ENCODE results near the gene CFAP70. TPM values are rescaled to one million over a fixed set of nuclear protein-coding genes. Genes with fewer than 3 reads are reported as not detected.
"Not testable (repeated sequence)": the region's sequence is repeated elsewhere in the genome, so short reads cannot be mapped to it uniquely, and the experiment has no call there.

The CFAP70 gene
- total RNA-seq, 1 donor from 2014 or later: 1.7 TPM

- no peak overlapping the region for H3K4me3 Mint-ChIP-seq (ENCODE audit: unreplicated experiment)
- TF ChIP-seq, protein P1, sequence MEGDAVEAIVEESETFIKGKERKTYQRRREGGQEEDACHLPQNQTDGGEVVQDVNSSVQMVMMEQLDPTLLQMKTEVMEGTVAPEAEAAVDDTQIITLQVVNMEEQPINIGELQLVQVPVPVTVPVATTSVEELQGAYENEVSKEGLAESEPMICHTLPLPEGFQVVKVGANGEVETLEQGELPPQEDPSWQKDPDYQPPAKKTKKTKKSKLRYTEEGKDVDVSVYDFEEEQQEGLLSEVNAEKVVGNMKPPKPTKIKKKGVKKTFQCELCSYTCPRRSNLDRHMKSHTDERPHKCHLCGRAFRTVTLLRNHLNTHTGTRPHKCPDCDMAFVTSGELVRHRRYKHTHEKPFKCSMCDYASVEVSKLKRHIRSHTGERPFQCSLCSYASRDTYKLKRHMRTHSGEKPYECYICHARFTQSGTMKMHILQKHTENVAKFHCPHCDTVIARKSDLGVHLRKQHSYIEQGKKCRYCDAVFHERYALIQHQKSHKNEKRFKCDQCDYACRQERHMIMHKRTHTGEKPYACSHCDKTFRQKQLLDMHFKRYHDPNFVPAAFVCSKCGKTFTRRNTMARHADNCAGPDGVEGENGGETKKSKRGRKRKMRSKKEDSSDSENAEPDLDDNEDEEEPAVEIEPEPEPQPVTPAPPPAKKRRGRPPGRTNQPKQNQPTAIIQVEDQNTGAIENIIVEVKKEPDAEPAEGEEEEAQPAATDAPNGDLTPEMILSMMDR (IDR thresholded peaks at IDR 0.05; ENCODE audit: unreplicated experiment): no peak
- H3K4me1 Mint-ChIP-seq (ENCODE audit: unreplicated experiment): no peaks in the 10 kb centered on the region
- H3K36me3 Mint-ChIP-seq (ENCODE audit: low read depth, unreplicated experiment): peaks cover 6% of the 10 kb centered on the region
- H3K9me3 Mint-ChIP-seq (ENCODE audit: unreplicated experiment): no peaks in the 10 kb centered on the region
- no peak for DNase-seq (ENCODE audit: low spot score)
- H3K27me3 Mint-ChIP-seq (ENCODE audit: unreplicated experiment): no peaks in the 10 kb centered on the region
- H3K27ac Mint-ChIP-seq (ENCODE audit: unreplicated experiment): no peak overlapping the region
Measured at GRCh38 chr10:73261362-73261995, 97.2 kb downstream of the CFAP70 start.

GRCh38 chr10:73258612-73259011 lies 100.1 kb downstream of the CFAP70 start:
- not testable (repeated sequence) for H3K36me3 Mint-ChIP-seq (ENCODE audit: low read depth, unreplicated experiment); H3K27me3 Mint-ChIP-seq (ENCODE audit: unreplicated experiment); H3K4me3 Mint-ChIP-seq (ENCODE audit: unreplicated experiment); H3K4me1 Mint-ChIP-seq (ENCODE audit: unreplicated experiment); H3K27ac Mint-ChIP-seq (ENCODE audit: unreplicated experiment); H3K9me3 Mint-ChIP-seq (ENCODE audit: unreplicated experiment); DNase-seq (ENCODE audit: low spot score)

GRCh38 chr10:73253225-73253555 lies 105.5 kb downstream of the CFAP70 start:
- Mint-ChIP-seq H3K27ac (ENCODE audit: unreplicated experiment) (peak overlapping the region; percentile 98), H3K4me3 (ENCODE audit: unreplicated experiment) (peak overlapping the region; percentile 99), H3K36me3 (ENCODE audit: low read depth, unreplicated experiment) (peaks cover 12% of the 10 kb centered on the region), H3K27me3 (ENCODE audit: unreplicated experiment) (peaks cover 7% of the 10 kb centered on the region), H3K9me3 (ENCODE audit: unreplicated experiment) (no peaks in the 10 kb centered on the region), H3K4me1 (ENCODE audit: unreplicated experiment) (peaks cover 32% of the 10 kb centered on the region)
- TF ChIP-seq, protein P1 (IDR thresholded peaks at IDR 0.05; ENCODE audit: unreplicated experiment): no peak
- DNase-seq (ENCODE audit: low spot score): no peak

DNA sequence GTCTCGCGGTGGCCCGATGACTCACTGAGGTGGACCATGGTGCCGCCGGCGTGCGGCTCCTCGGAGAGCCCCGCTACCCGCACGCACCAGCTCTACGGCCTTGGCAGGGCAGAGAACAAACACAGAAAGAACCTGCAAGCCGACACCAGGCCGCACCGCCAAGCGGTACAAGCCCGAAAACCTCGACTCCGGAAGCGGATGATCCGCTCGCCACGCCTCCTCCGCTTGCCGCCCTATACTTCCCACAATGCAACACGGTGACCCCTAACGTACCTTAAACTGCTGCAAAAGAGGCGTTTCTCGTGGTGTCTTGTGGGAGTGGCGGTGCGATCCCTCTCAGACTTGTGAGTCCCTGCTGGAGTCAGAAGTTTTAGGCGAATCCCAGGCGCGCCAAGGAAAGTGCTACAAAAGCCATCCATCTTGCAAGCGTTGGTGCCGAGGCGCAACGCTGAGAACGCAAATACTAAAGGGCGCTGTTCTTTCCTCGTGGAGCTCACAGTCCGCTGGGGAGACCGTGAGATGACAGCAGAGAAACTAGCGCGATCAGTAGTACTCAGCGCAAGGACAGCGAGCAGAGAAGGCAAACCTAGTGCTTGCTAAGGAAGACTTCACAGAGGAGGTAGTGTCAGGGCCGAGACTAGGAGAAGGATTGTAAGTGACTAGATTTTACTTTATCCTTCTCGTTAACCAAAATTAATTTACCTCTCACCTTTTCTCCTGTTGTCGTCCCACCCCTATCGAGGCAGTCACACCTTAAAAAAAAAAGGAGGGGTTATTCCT lies 106.0 kb downstream of the CFAP70 start, which contains the start of gene MRPS16:
MRPS16 (minus strand) TSS at position 200 of the 780 bp plus-strand sequence; CDS start at position 38, 162 bp downstream.
- H3K4me3 Mint-ChIP-seq (ENCODE audit: unreplicated experiment): peak within 1 kb of the TSS; percentile 99
- peaks cover 7% of the 10 kb centered on the region for H3K27me3 Mint-ChIP-seq (ENCODE audit: unreplicated experiment)
- H3K36me3 Mint-ChIP-seq (ENCODE audit: low read depth, unreplicated experiment): peaks cover 12% of the 10 kb centered on the region
- peak; percentile 86 for DNase-seq (ENCODE audit: low spot score)
- H3K27ac Mint-ChIP-seq (ENCODE audit: unreplicated experiment): peak within 1 kb of the TSS; percentile 98
- TF ChIP-seq, protein P1 (IDR thresholded peaks at IDR 0.05; ENCODE audit: unreplicated experiment): no peak
- H3K9me3 Mint-ChIP-seq (ENCODE audit: unreplicated experiment): no peaks in the 10 kb centered on the region
- peaks cover 35% of the 10 kb centered on the region for H3K4me1 Mint-ChIP-seq (ENCODE audit: unreplicated experiment)

DNA sequence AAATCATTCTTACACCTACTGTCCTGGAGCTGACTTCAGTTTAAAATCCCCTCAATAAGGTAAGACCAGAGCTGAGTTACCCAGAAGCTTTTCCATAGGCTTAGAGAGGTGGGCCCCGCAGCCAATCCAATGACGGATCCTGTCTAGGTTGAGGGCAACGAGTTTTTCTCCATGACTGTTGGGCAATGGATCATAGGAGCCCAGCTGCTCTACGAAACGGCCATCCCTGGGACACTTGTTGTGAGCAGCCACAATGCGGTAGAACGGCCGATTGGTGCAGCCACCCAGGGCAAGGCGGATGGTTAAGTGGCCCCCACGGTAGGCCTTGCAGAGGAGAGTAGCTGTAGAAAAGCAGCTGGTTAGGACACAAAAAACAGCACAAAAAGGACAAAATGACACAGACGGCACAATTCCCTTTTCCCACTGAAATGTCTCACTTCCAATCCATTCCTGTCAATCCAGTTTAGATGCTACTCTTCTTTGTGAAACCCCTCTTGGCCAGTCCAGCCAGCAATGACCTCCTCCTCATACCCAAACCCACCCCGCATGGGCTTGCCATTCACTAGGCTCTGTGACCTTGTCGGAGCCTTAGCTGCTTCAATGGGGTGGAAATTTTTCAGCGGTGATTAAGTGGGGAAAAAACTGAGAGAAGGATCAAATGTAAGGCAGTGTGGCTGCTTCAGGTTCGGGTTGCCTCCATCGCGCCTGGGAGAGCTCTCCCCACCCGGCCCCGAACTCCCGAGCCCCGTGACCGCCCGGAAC lies 106.8 kb downstream of the CFAP70 start:
- Mint-ChIP-seq H3K27me3 (ENCODE audit: unreplicated experiment) (peaks cover 7% of the 10 kb centered on the region), H3K27ac (ENCODE audit: unreplicated experiment) (peak overlapping the region; percentile 98), H3K4me1 (ENCODE audit: unreplicated experiment) (peaks cover 35% of the 10 kb centered on the region), H3K9me3 (ENCODE audit: unreplicated experiment) (no peaks in the 10 kb centered on the region), H3K36me3 (ENCODE audit: low read depth, unreplicated experiment) (peaks cover 12% of the 10 kb centered on the region), H3K4me3 (ENCODE audit: unreplicated experiment) (peak overlapping the region; percentile 99)
- TF ChIP-seq, protein P1 (IDR thresholded peaks at IDR 0.05; ENCODE audit: unreplicated experiment): no peak
- peak; percentile 5 for DNase-seq (ENCODE audit: low spot score)

All from endothelial cell (in vitro differentiated cells).